Fibroblast of upper back skin (primary cell): ENCODE measurements around the gene AFF2.
"Not testable (repeated sequence)": the region's sequence is repeated elsewhere in the genome, so short reads cannot be mapped to it uniquely, and the experiment has no call there.

ENCODE experiments used
- DNase-seq: peaks from one replicate; pipeline ENCODE4 v3.0.0-alpha.2; 2013

Gene AFF2

GRCh38 chrX:148649145-148649795, 148.9 kb downstream of the AFF2 start:
- peak; percentile 29 for DNase-seq

GRCh38 chrX:148658115-148658730, 157.8 kb downstream of the AFF2 start:
- DNase-seq: peak; percentile 74

- DNase-seq: peak; percentile 64
These were observed 159.1 kb downstream of the AFF2 start for GRCh38 chrX:148659481-148659880.

GRCh38 chrX:148661035-148661434, 160.6 kb downstream of the AFF2 start:
- peak; percentile 22 for DNase-seq

GRCh38 chrX:148662014-148662413, 161.6 kb downstream of the AFF2 start:
- DNase-seq: no peak

- no peak for DNase-seq
These were observed 163.8 kb downstream of the AFF2 start for GRCh38 chrX:148664171-148664570.

GRCh38 chrX:148664995-148665394, 164.6 kb downstream of the AFF2 start:
- no peak for DNase-seq

GRCh38 chrX:148669175-148669574, 168.8 kb downstream of the AFF2 start:
- not testable (repeated sequence) for DNase-seq

GRCh38 chrX:148670277-148670676, 169.9 kb downstream of the AFF2 start:
- DNase-seq: no peak

- DNase-seq: peak; percentile 50
These were observed 172.1 kb downstream of the AFF2 start for GRCh38 chrX:148672517-148672916.

- DNase-seq: no peak
These were observed 181.2 kb downstream of the AFF2 start for GRCh38 chrX:148681605-148682004.

- DNase-seq: no peak
These were observed 181.8 kb downstream of the AFF2 start for GRCh38 chrX:148682206-148682605.

- peak; percentile 31 for DNase-seq
These were observed 191.0 kb downstream of the AFF2 start for GRCh38 chrX:148691456-148691855.

- no peak for DNase-seq
These were observed 194.8 kb downstream of the AFF2 start for GRCh38 chrX:148695255-148695654.

- no peak for DNase-seq
These were observed 197.8 kb downstream of the AFF2 start for GRCh38 chrX:148698221-148698620.

GRCh38 chrX:148700021-148700420, 199.6 kb downstream of the AFF2 start:
- no peak for DNase-seq

- DNase-seq: peak; percentile 49
These were observed 213.6 kb downstream of the AFF2 start for GRCh38 chrX:148713981-148714380.

- peak; percentile 51 for DNase-seq
These were observed 214.9 kb downstream of the AFF2 start for GRCh38 chrX:148715361-148715760.

- no peak for DNase-seq
These were observed 222.5 kb downstream of the AFF2 start for GRCh38 chrX:148722966-148723365.

GRCh38 chrX:148723551-148723950, 223.1 kb downstream of the AFF2 start:
- DNase-seq: no peak

GRCh38 chrX:148728901-148729300, 228.5 kb downstream of the AFF2 start:
- DNase-seq: no peak

GRCh38 chrX:148732743-148733142, 232.3 kb downstream of the AFF2 start:
- no peak for DNase-seq

GRCh38 chrX:148741441-148741840, 241.0 kb downstream of the AFF2 start:
- no peak for DNase-seq

- DNase-seq: no peak
These were observed 254.7 kb downstream of the AFF2 start for GRCh38 chrX:148755111-148755510.

GRCh38 chrX:148763896-148764295, 263.5 kb downstream of the AFF2 start:
- no peak for DNase-seq
